ENCODE data around the gene PCSK6. TPM values are rescaled to one million over a fixed set of nuclear protein-coding genes. Genes with fewer than 3 reads are reported as not detected.

PCSK6 gene
- total RNA-seq, 1 donor from 2014 or later, result 8.4 TPM

DNA sequence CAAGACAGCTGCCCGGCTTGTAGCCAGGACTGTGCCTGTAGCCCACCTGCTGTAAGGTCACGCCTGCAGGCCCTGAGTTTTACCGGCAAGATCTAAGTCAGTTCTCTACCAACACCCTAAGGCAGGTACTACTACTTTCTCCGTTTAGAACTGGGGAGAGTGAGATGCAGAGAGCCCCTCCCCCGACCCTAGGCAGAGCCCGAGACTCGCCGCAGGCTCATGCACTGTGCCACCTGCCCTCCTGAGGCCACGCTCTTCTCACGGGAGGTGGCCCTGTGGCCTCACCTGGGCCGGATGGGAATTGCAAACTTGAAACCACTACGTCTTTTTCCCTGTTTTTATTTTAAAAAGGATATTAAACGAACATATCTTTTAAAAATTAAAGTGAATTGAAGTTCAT lies 36.9 kb upstream of the PCSK6 start:
- TF ChIP-seq, protein P1, sequence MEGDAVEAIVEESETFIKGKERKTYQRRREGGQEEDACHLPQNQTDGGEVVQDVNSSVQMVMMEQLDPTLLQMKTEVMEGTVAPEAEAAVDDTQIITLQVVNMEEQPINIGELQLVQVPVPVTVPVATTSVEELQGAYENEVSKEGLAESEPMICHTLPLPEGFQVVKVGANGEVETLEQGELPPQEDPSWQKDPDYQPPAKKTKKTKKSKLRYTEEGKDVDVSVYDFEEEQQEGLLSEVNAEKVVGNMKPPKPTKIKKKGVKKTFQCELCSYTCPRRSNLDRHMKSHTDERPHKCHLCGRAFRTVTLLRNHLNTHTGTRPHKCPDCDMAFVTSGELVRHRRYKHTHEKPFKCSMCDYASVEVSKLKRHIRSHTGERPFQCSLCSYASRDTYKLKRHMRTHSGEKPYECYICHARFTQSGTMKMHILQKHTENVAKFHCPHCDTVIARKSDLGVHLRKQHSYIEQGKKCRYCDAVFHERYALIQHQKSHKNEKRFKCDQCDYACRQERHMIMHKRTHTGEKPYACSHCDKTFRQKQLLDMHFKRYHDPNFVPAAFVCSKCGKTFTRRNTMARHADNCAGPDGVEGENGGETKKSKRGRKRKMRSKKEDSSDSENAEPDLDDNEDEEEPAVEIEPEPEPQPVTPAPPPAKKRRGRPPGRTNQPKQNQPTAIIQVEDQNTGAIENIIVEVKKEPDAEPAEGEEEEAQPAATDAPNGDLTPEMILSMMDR (IDR thresholded peaks at IDR 0.05; ENCODE audit: insufficient read depth, low read length, poor library complexity, severe bottlenecking), result no peak
- H3K4me3 ChIP-seq (ENCODE audit: low read depth, low read length), result no peak overlapping the region

DNA sequence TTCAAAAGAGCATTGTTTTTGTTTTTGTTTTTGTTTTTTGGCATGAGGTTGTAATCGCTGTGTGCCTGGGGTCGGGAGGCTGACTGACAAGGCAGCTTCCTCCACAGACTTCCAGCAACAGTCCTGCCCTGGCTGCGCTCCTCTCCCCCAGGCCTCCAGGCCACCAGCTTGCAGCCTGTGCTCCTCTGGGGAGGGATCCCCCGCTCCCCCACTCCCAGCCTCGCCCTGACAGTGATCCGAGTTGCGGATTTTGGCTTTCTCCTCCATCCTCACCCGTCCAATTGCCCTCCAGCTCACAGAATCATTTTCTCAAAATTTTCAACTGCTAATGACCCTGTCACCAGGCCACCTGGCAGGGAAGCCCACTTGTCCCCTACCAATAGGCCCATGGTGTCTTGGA lies 36.5 kb upstream of the PCSK6 start:
- Histone ChIP-seq H3K4me3 (ENCODE audit: low read depth, low read length) (no peak overlapping the region), H3K27me3 (ENCODE audit: control insufficient read depth, insufficient read depth, low read length) (no peaks in the 10 kb centered on the region), H3K36me3 (ENCODE audit: control insufficient read depth, insufficient read depth, low read length) (no peaks in the 10 kb centered on the region)
- DNase-seq (ENCODE audit: low read depth), result no peak
- TF ChIP-seq, protein P1 (IDR thresholded peaks at IDR 0.05; ENCODE audit: insufficient read depth, low read length, poor library complexity, severe bottlenecking), result no peak

More for the DNA sequence above, 36.9 kb upstream of the PCSK6 start:
- Histone ChIP-seq H3K27me3 (ENCODE audit: control insufficient read depth, insufficient read depth, low read length) (no peaks in the 10 kb centered on the region), H3K36me3 (ENCODE audit: control insufficient read depth, insufficient read depth, low read length) (no peaks in the 10 kb centered on the region)
- DNase-seq (ENCODE audit: low read depth), result no peak

DNA sequence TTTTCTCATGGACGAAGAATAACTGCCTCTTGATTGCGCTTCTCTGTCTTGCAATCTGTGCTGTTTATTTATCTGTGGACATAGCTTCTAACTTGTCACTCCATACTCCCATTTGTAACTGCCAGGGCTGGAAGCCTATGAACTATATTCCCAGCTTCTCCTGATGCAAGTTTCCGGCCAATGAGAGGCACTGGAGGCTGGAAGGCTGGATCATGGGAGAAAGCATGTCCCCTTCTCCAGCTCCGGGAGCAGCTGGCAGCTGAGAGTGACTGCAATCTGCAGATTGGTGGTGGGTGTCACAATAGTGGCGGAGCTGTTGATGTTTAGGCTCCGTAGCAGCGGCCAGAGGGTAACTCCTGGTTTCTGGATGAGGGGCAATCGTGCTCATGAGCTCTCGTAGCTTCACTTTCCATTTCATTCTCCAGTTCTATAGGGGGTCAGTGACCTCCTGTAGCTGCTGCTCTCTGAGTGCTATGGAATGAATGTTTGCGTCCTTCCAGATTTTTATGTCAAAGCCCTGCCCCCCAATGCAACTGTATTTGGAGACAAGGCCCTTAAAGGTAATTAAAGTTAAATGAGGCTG lies 35.7 kb upstream of the PCSK6 start:
- Histone ChIP-seq H3K4me3 (ENCODE audit: low read depth, low read length) (no peak overlapping the region), H3K36me3 (ENCODE audit: control insufficient read depth, insufficient read depth, low read length) (no peaks in the 10 kb centered on the region), H3K27me3 (ENCODE audit: control insufficient read depth, insufficient read depth, low read length) (peaks cover 2% of the 10 kb centered on the region)
- DNase-seq (ENCODE audit: low read depth), result no peak
- TF ChIP-seq, protein P1 (IDR thresholded peaks at IDR 0.05; ENCODE audit: insufficient read depth, low read length, poor library complexity, severe bottlenecking), result no peak

DNA sequence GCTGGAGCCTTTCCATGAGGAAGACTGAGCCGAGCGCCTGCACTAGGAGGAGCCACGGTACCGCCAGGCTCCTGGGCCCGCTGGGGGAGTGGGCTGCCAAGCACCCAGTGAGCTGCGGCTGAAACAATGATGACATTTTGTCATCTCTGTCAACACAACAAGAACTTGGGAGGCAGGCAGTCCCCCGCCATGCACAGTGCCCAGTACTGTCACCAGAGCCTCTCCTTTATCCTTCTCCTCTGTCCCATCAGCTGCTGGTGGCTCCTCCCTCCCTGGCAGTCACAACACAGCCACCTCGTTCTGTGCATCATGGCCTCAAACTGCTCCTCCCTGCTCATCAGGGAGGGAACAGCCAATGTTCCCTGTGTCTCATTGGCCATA lies 34.0 kb upstream of the PCSK6 start:
- Histone ChIP-seq H3K4me3 (ENCODE audit: low read depth, low read length) (no peak overlapping the region), H3K27me3 (ENCODE audit: control insufficient read depth, insufficient read depth, low read length) (peaks cover 5% of the 10 kb centered on the region), H3K36me3 (ENCODE audit: control insufficient read depth, insufficient read depth, low read length) (no peaks in the 10 kb centered on the region)
- TF ChIP-seq, protein P1 (IDR thresholded peaks at IDR 0.05; ENCODE audit: insufficient read depth, low read length, poor library complexity, severe bottlenecking), result no peak
- no peak for DNase-seq (ENCODE audit: low read depth)

DNA sequence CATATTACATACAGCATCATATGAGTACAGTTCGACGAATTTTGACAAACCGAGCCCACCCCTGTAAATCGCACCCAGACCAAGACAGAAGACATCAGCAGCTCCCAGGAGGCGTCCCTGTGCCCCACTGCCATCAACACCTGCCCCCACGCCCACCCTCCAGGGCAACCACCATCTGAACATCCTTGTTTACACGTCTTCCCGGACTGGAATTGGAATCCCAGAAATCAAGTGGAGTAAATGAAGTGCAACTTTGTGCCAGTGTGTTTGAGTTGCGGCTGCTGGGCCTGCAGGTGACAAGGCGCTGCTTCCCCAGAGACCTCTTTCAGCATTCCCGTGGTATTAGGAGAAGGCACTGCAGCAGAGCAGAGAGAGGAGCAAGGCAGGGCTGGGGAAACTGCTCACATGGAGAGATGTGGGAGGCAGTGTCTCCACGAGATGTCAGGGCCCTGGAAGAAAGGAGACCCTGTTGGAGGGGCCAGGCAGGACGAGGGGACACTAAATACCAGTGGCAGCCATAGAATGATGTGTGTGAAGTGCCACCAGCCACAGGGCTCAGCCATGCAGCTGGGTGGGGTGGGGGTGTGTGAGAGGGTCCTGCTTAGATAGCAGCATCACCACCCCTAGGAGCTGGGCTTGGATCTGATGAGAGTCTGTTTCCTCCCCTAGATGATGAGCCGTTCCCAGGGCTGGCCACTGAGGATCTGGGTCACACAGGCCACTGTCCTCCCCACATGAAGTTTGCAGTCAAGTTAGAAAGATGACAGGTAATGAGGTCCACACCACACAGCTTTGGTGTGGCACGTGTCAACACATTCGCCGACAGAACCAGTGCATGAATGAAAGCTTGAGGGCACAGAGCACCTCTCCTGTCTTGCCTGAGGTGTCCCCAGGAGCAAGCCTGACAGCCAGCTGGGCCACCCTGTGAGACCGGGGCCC lies 33.4 kb upstream of the PCSK6 start:
- no peak for DNase-seq (ENCODE audit: low read depth)
- no peak overlapping the region for H3K4me3 ChIP-seq (ENCODE audit: low read depth, low read length)
- peaks cover 5% of the 10 kb centered on the region for H3K27me3 ChIP-seq (ENCODE audit: control insufficient read depth, insufficient read depth, low read length)
- H3K36me3 ChIP-seq (ENCODE audit: control insufficient read depth, insufficient read depth, low read length), result no peaks in the 10 kb centered on the region
- TF ChIP-seq, protein P1 (IDR thresholded peaks at IDR 0.05; ENCODE audit: insufficient read depth, low read length, poor library complexity, severe bottlenecking), result no peak

All from kidney epithelial cell (primary cell).